Activated B cell treated with CpG ODN at 0.5 μM for 24 hours (primary cell): ENCODE results near the gene ACTN1. TPM values are rescaled to one million over a fixed set of nuclear protein-coding genes. Genes with fewer than 3 reads are reported as not detected.

Experiments
- ATAC-seq: fragments of 200-7000 bp; cut with Tn5 transposase; one replicate; pipeline ENCODE4 v1.10.0; 2021; ENCODE audit warnings: low read depth, mild to moderate bottlenecking, moderate library complexity
- CTCF ChIA-PET: fragments of 350-600 bp; sonication (Branson Sonifier 250); formaldehyde crosslinking; loops from one replicate; lab custom pipeline; 2021; ENCODE audit warnings: antibody characterized with exemption; lab: Charles Lee
- POLR2A ChIA-PET: fragments of 350-600 bp; sonication (Branson Sonifier 250); formaldehyde crosslinking; loops from one replicate; lab custom pipeline; 2021; ENCODE audit warnings: antibody characterized with exemption; lab: Charles Lee
- DNase-seq: peaks from one replicate; pipeline ENCODE4 v3.0.0; 2022
- H3K27ac Mint-ChIP-seq: one replicate; pipeline ENCODE4 v1.8.0; 2020; ENCODE audit warnings: mixed read lengths
- H3K27me3 Mint-ChIP-seq: one replicate; pipeline ENCODE4 v1.8.0; 2021; ENCODE audit warnings: mixed read lengths
- H3K36me3 Mint-ChIP-seq: one replicate; pipeline ENCODE4 v1.8.0; 2021; ENCODE audit warnings: low read depth, mixed read lengths
- H3K4me1 Mint-ChIP-seq: one replicate; pipeline ENCODE4 v1.8.0; 2021; ENCODE audit warnings: mixed read lengths
- H3K4me3 Mint-ChIP-seq: one replicate; pipeline ENCODE4 v1.8.0; 2020; ENCODE audit warnings: mild to moderate bottlenecking, mixed read lengths
- H3K9me3 Mint-ChIP-seq: one replicate; pipeline ENCODE4 v1.8.0; 2020; ENCODE audit warnings: mixed read lengths
- CTCF ChIP-seq: fragments of 200-600 bp; IDR thresholded peaks from one replicate; pipeline ENCODE4 v1.8.0; 2022; ENCODE audit warnings: antibody characterized with exemption, mild to moderate bottlenecking
- intact Hi-C: fragments of 100-400 bp; cut with micrococcal nuclease; formaldehyde crosslinking; loops from one replicate; pipeline ENCODE4 v1.15.1; 2024
- total RNA-seq: library from RNA; stranded (reverse); gene quantifications from 2 replicates; pipeline ENCODE4 v1.2.3, GENCODE V29; 2022

The ACTN1 gene
- total RNA-seq, 1 donor from 2014 or later = 0.22 TPM

GRCh38 chr14:68955164-68955850 lies 23.8 kb downstream of the ACTN1 start:
- ATAC-seq = no peak
- intact Hi-C loops = no loop called here
- CTCF ChIA-PET = no interaction called here
- no peaks in the 10 kb centered on the region for H3K4me1 Mint-ChIP-seq
- no peak for TF ChIP-seq CTCF
- no peak for DNase-seq
- H3K27me3 Mint-ChIP-seq = peaks cover 9% of the 10 kb centered on the region
- POLR2A ChIA-PET = no interaction called here
- no peaks in the 10 kb centered on the region for H3K9me3 Mint-ChIP-seq
- no peak overlapping the region for H3K4me3 Mint-ChIP-seq
- H3K27ac Mint-ChIP-seq = no peak overlapping the region
- no peaks in the 10 kb centered on the region for H3K36me3 Mint-ChIP-seq

- no peaks in the 10 kb centered on the region for H3K36me3 Mint-ChIP-seq
- H3K27ac Mint-ChIP-seq = no peak overlapping the region
- no peak for ATAC-seq
- CTCF ChIA-PET = no interaction called here
- no peak overlapping the region for H3K4me3 Mint-ChIP-seq
- peaks cover 12% of the 10 kb centered on the region for H3K27me3 Mint-ChIP-seq
- no peak for TF ChIP-seq CTCF
- DNase-seq = no peak
- no peaks in the 10 kb centered on the region for H3K9me3 Mint-ChIP-seq
- POLR2A ChIA-PET = no interaction called here
- intact Hi-C loops = no loop called here
- peaks cover under 1% of the 10 kb centered on the region for H3K4me1 Mint-ChIP-seq
These were observed 25.9 kb downstream of the ACTN1 start for GRCh38 chr14:68953196-68953555.

GRCh38 chr14:68952531-68953195 lies 26.4 kb downstream of the ACTN1 start:
- H3K4me3 Mint-ChIP-seq = no peak overlapping the region
- DNase-seq (no peak), ATAC-seq (no peak)
- POLR2A ChIA-PET = no interaction called here
- CTCF ChIA-PET = no interaction called here
- no peaks in the 10 kb centered on the region for H3K36me3 Mint-ChIP-seq
- TF ChIP-seq CTCF = no peak
- no peak overlapping the region for H3K27ac Mint-ChIP-seq
- H3K4me1 Mint-ChIP-seq = peaks cover 5% of the 10 kb centered on the region
- no peaks in the 10 kb centered on the region for H3K9me3 Mint-ChIP-seq
- intact Hi-C loops = no loop called here
- H3K27me3 Mint-ChIP-seq = peaks cover 12% of the 10 kb centered on the region

GRCh38 chr14:68951800-68952530 lies 27.1 kb downstream of the ACTN1 start:
- Mint-ChIP-seq H3K4me3 (no peak overlapping the region), H3K36me3 (no peaks in the 10 kb centered on the region), H3K27ac (no peak overlapping the region), H3K9me3 (no peaks in the 10 kb centered on the region), H3K4me1 (peaks cover 8% of the 10 kb centered on the region), H3K27me3 (peaks cover 10% of the 10 kb centered on the region)
- DNase-seq = no peak
- intact Hi-C loops = no loop called here
- ATAC-seq = no peak
- POLR2A ChIA-PET = no interaction called here
- CTCF ChIA-PET = no interaction called here
- no peak for TF ChIP-seq CTCF
